SU-DHL-6 (cell line): ENCODE results near the gene MMP19.

Experiments used
- EZH2phosphoT487 ChIP-seq: fragments of 200-600 bp; sonication (generic), shearing (Covaris generic); conservative IDR thresholded peaks from 2 replicates; pipeline ENCODE4 v1.6.1; 2018; ENCODE audit warnings: mild to moderate bottlenecking, antibody characterized with exemption, low read length, moderate library complexity, mixed read lengths
- TF ChIP-seq, protein P1 (sequence below): fragments of 200-600 bp; sonication (generic); IDR thresholded peaks from one replicate; pipeline ENCODE4 v1.5.1; 2017; ENCODE audit warnings: antibody characterized with exemption, mild to moderate bottlenecking, low read length, moderate library complexity; ENCODE audit not compliant: insufficient read depth, poor library complexity, severe bottlenecking

DNA sequence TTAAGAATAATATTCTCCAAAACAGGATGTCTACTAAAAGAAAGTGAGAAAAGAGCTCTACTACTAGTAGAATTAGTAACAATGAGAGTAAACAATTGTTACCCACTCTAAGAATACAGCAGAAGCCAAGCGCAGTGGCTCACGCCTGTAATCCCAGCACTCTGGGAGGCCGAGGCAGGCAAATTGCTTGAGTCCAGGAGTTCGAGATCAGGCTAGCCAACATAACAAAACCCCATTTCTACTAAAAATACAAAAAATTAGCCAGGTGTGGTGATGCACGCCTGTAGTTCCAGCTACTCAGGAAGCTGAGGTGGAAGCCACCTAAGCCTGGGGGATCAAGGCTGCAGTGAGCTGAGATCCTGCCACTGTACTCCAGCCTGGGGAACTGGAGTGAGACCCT is 18.0 kb downstream of the MMP19 start:
- TF ChIP-seq, protein P1, sequence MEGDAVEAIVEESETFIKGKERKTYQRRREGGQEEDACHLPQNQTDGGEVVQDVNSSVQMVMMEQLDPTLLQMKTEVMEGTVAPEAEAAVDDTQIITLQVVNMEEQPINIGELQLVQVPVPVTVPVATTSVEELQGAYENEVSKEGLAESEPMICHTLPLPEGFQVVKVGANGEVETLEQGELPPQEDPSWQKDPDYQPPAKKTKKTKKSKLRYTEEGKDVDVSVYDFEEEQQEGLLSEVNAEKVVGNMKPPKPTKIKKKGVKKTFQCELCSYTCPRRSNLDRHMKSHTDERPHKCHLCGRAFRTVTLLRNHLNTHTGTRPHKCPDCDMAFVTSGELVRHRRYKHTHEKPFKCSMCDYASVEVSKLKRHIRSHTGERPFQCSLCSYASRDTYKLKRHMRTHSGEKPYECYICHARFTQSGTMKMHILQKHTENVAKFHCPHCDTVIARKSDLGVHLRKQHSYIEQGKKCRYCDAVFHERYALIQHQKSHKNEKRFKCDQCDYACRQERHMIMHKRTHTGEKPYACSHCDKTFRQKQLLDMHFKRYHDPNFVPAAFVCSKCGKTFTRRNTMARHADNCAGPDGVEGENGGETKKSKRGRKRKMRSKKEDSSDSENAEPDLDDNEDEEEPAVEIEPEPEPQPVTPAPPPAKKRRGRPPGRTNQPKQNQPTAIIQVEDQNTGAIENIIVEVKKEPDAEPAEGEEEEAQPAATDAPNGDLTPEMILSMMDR = no peak
- TF ChIP-seq EZH2phosphoT487 = no peak
